ENCODE measurements around the gene APBA2. TPM values are rescaled to one million over a fixed set of nuclear protein-coding genes. Genes with fewer than 3 reads are reported as not detected.

Gene APBA2
- total and polyA plus RNA-seq, 2 donors from 2014 or later, result 1.0 to 6.1 TPM

GRCh38 chr15:28942571-28942970 lies 56.8 kb downstream of the APBA2 start:
- Histone ChIP-seq H3K27me3 (ENCODE audit: control insufficient read depth, insufficient read depth, low read length) (no peaks in the 10 kb centered on the region), H3K4me1 (ENCODE audit: control insufficient read depth in 2 of 3, insufficient read depth in 2 of 3, low read depth in 1 of 3, low read length in 3 of 3) (no peaks in the 10 kb centered on the region), H3K36me3 (ENCODE audit: control insufficient read depth in 2 of 3, insufficient read depth in 3 of 3, low read length in 3 of 3) (no peaks in the 10 kb centered on the region), H3K4me3 (ENCODE audit: low read length in 3 of 3) (no peak overlapping the region), H3K9me3 (ENCODE audit: control insufficient read depth in 2 of 3, insufficient read depth in 1 of 3, low read length in 3 of 3) (no peaks in the 10 kb centered on the region), H3K9ac (ENCODE audit: low read length in 3 of 3) (no peak overlapping the region), H3K27ac (ENCODE audit: low read depth in 2 of 2, low read length in 2 of 2) (no peak overlapping the region)
- intact Hi-C loops (cut with DNase I), result no loop called here
- peak in 1 of 5 donors; percentile 25 for DNase-seq
- TF ChIP-seq CTCF (IDR thresholded peaks at IDR 0.05; ENCODE audit: borderline replicate concordance, extremely low read depth, insufficient read depth), result no peak
- no peak for FAIRE-seq

- H3K36me3 ChIP-seq (ENCODE audit: control insufficient read depth in 2 of 3, insufficient read depth in 3 of 3, low read length in 3 of 3), result no peaks in the 10 kb centered on the region
- H3K9ac ChIP-seq (ENCODE audit: low read length in 3 of 3), result no peak overlapping the region
- H3K27ac ChIP-seq (ENCODE audit: low read depth in 2 of 2, low read length in 2 of 2), result no peak overlapping the region
- no peak overlapping the region for H3K4me3 ChIP-seq (ENCODE audit: low read length in 3 of 3)
- no peaks in the 10 kb centered on the region for H3K27me3 ChIP-seq (ENCODE audit: control insufficient read depth, insufficient read depth, low read length)
- DNase-seq (peak in 1 of 5 donors; percentile 28), FAIRE-seq (no peak)
- intact Hi-C loops (cut with DNase I), result no loop called here
- no peak for TF ChIP-seq CTCF (IDR thresholded peaks at IDR 0.05; ENCODE audit: borderline replicate concordance, extremely low read depth, insufficient read depth)
- H3K4me1 ChIP-seq (ENCODE audit: control insufficient read depth in 2 of 3, insufficient read depth in 2 of 3, low read depth in 1 of 3, low read length in 3 of 3), result no peaks in the 10 kb centered on the region
- no peaks in the 10 kb centered on the region for H3K9me3 ChIP-seq (ENCODE audit: control insufficient read depth in 2 of 3, insufficient read depth in 1 of 3, low read length in 3 of 3)
Measured at GRCh38 chr15:28943146-28943545, 57.4 kb downstream of the APBA2 start.

GRCh38 chr15:28943611-28944230 lies 57.9 kb downstream of the APBA2 start:
- FAIRE-seq (no peak), DNase-seq (peak in 1 of 5 donors; percentile 24)
- H3K9me3 ChIP-seq (ENCODE audit: control insufficient read depth in 2 of 3, insufficient read depth in 1 of 3, low read length in 3 of 3), result no peaks in the 10 kb centered on the region
- no peak overlapping the region for H3K4me3 ChIP-seq (ENCODE audit: low read length in 3 of 3)
- H3K4me1 ChIP-seq (ENCODE audit: control insufficient read depth in 2 of 3, insufficient read depth in 2 of 3, low read depth in 1 of 3, low read length in 3 of 3), result no peaks in the 10 kb centered on the region
- H3K9ac ChIP-seq (ENCODE audit: low read length in 3 of 3), result no peak overlapping the region
- H3K27ac ChIP-seq (ENCODE audit: low read depth in 2 of 2, low read length in 2 of 2), result no peak overlapping the region
- intact Hi-C loops (cut with DNase I), result no loop called here
- TF ChIP-seq CTCF (IDR thresholded peaks at IDR 0.05; ENCODE audit: borderline replicate concordance, extremely low read depth, insufficient read depth), result no peak
- H3K36me3 ChIP-seq (ENCODE audit: control insufficient read depth in 2 of 3, insufficient read depth in 3 of 3, low read length in 3 of 3), result no peaks in the 10 kb centered on the region
- no peaks in the 10 kb centered on the region for H3K27me3 ChIP-seq (ENCODE audit: control insufficient read depth, insufficient read depth, low read length)

GRCh38 chr15:28944286-28944685 lies 58.5 kb downstream of the APBA2 start:
- DNase-seq, result peak in 1 of 5 donors; percentile 27
- H3K9me3 ChIP-seq (ENCODE audit: control insufficient read depth in 2 of 3, insufficient read depth in 1 of 3, low read length in 3 of 3), result no peaks in the 10 kb centered on the region

More at GRCh38 chr15:28944286-28944685, 58.5 kb downstream of the APBA2 start:
- Histone ChIP-seq H3K27ac (ENCODE audit: low read depth in 2 of 2, low read length in 2 of 2) (no peak overlapping the region), H3K4me1 (ENCODE audit: control insufficient read depth in 2 of 3, insufficient read depth in 2 of 3, low read depth in 1 of 3, low read length in 3 of 3) (no peaks in the 10 kb centered on the region), H3K4me3 (ENCODE audit: low read length in 3 of 3) (no peak overlapping the region), H3K9ac (ENCODE audit: low read length in 3 of 3) (no peak overlapping the region), H3K27me3 (ENCODE audit: control insufficient read depth, insufficient read depth, low read length) (no peaks in the 10 kb centered on the region), H3K36me3 (ENCODE audit: control insufficient read depth in 2 of 3, insufficient read depth in 3 of 3, low read length in 3 of 3) (no peaks in the 10 kb centered on the region)
- intact Hi-C loops (cut with DNase I), result no loop called here
- no peak for TF ChIP-seq CTCF (IDR thresholded peaks at IDR 0.05; ENCODE audit: borderline replicate concordance, extremely low read depth, insufficient read depth)
- no peak for FAIRE-seq
